GM23248 (cell line): ENCODE results near the gene RXYLT1. TPM values are rescaled to one million over a fixed set of nuclear protein-coding genes. Genes with fewer than 3 reads are reported as not detected.

Experiments used
- DNase-seq: peaks from one replicate; pipeline ENCODE4 v3.0.0-alpha.2; 2015
- H2AFZ ChIP-seq: fragments of 200-600 bp; sonication (generic); 2 replicates; pipeline ENCODE4 v1.6.1; 2016; ENCODE audit warnings: antibody characterized with exemption
- H3F3A ChIP-seq: fragments of 200-600 bp; sonication (generic); 2 replicates; pipeline ENCODE4 v1.6.1; 2016; ENCODE audit warnings: mild to moderate bottlenecking, antibody characterized with exemption, mixed run types; ENCODE audit not compliant: insufficient read depth
- H3K27ac ChIP-seq: fragments of 200-600 bp; sonication (generic); 2 replicates; pipeline ENCODE4 v1.5.1; 2016; ENCODE audit warnings: mild to moderate bottlenecking
- H3K27me3 ChIP-seq: fragments of 200-600 bp; sonication (generic); replicated peaks from 2 replicates; pipeline ENCODE4 v1.6.1; 2016; ENCODE audit warnings: mild to moderate bottlenecking; ENCODE audit not compliant: insufficient read depth
- H3K36me3 ChIP-seq: fragments of 200-600 bp; sonication (generic); 2 replicates; pipeline ENCODE4 v1.6.1; 2016; ENCODE audit warnings: low read depth, mild to moderate bottlenecking
- H3K4me1 ChIP-seq: fragments of 200-600 bp; sonication (generic); 2 replicates; pipeline ENCODE4 v1.6.1; 2016; ENCODE audit warnings: mild to moderate bottlenecking; ENCODE audit not compliant: insufficient read depth
- H3K4me2 ChIP-seq: fragments of 200-600 bp; sonication (generic); one replicate; pipeline ENCODE4 v1.6.1; 2016; ENCODE audit warnings: mild to moderate bottlenecking; ENCODE audit not compliant: unreplicated experiment
- H3K4me3 ChIP-seq: fragments of 200-600 bp; sonication (generic); 2 replicates; pipeline ENCODE4 v1.5.1; 2016; ENCODE audit warnings: mild to moderate bottlenecking
- H3K79me2 ChIP-seq: fragments of 200-600 bp; sonication (generic); 2 replicates; pipeline ENCODE4 v1.6.1; 2016; ENCODE audit warnings: mild to moderate bottlenecking; ENCODE audit not compliant: insufficient read depth
- H3K9ac ChIP-seq: fragments of 200-600 bp; sonication (generic); 2 replicates; pipeline ENCODE4 v1.6.1; 2016; ENCODE audit warnings: mild to moderate bottlenecking
- H3K9me2 ChIP-seq: fragments of 200-600 bp; sonication (generic); 2 replicates; pipeline ENCODE4 v1.6.1; 2016; ENCODE audit warnings: mixed run types, mild to moderate bottlenecking, moderate library complexity; ENCODE audit not compliant: insufficient read depth
- H3K9me3 ChIP-seq: fragments of 200-600 bp; sonication (generic); one replicate; pipeline ENCODE4 v1.6.1; 2017; ENCODE audit warnings: low read depth
- H4K20me1 ChIP-seq: fragments of 200-600 bp; sonication (generic); 2 replicates; pipeline ENCODE4 v1.6.0; 2016; ENCODE audit not compliant: insufficient read depth
- EZH2 ChIP-seq: fragments of 200-600 bp; sonication (generic); IDR thresholded peaks from 2 replicates; pipeline ENCODE4 v1.6.1; 2018; ENCODE audit warnings: antibody characterized with exemption, mild to moderate bottlenecking; ENCODE audit not compliant: insufficient read depth, poor library complexity, severe bottlenecking
- EZH2phosphoT487 ChIP-seq: fragments of 200-600 bp; sonication (generic); IDR thresholded peaks from 2 replicates; pipeline ENCODE4 v1.6.1; 2018; ENCODE audit warnings: antibody characterized with exemption, moderate library complexity, mild to moderate bottlenecking, low read depth; ENCODE audit not compliant: insufficient read depth
- WGBS, 2 experiments: methylation state at CpG; one replicate each; pipeline ENCODE4 v1.1.6; 2015 to 2017; ENCODE audit warnings: low lambda C conversion rate in 2 of 2, low coverage in 1 of 2; ENCODE audit errors: missing lambda C conversion rate in 2 of 2; 5-methylcytosine and 5-hydroxymethylcytosine counted together
- in situ Hi-C: fragments of 300-500 bp; cut with MboI; formaldehyde crosslinking; loops from 2 replicates; pipeline ENCODE4 v1.15.0; 2020
- polyA plus RNA-seq: library from polyadenylated mRNA; unstranded; fragments of >200 nt; fragmentation: Nextera tagmentation; extraction: Ambion mirVana; gene quantifications from 2 replicates; pipeline ENCODE4 v1.2.1, GENCODE V29; 2016
- total RNA-seq: library from RNA; depleted of rRNA; stranded (reverse); fragments of >200 nt; shearing (Covaris generic); gene quantifications from 2 replicates; pipeline ENCODE4 v1.2.3, GENCODE V29; 2014

The RXYLT1 gene
- total and polyA plus RNA-seq, 2 experiments from 2014 or later: 15.4 to 19.9 TPM

GRCh38 chr12:63808631-63809030 is 28.9 kb downstream of the RXYLT1 start:
- Histone ChIP-seq H3F3A (no peaks in the 10 kb centered on the region), H3K4me3 (no peak overlapping the region), H3K4me2 (no peak overlapping the region), H2AFZ (no peak overlapping the region), H3K27ac (no peak overlapping the region), H3K27me3 (no peaks in the 10 kb centered on the region), H3K9me3 (no peaks in the 10 kb centered on the region), H3K4me1 (no peaks in the 10 kb centered on the region), H3K36me3 (no peaks in the 10 kb centered on the region), H4K20me1 (no peaks in the 10 kb centered on the region), H3K9me2 (no peaks in the 10 kb centered on the region), H3K9ac (no peak overlapping the region), H3K79me2 (no peaks in the 10 kb centered on the region)
- in situ Hi-C loops: no loop called here
- WGBS, 2 experiments: 45 to 46% methylated on average over 5 of the region's 5 CpGs
- TF ChIP-seq EZH2 (no peak), EZH2phosphoT487 (no peak)
- no peak for DNase-seq

DNA sequence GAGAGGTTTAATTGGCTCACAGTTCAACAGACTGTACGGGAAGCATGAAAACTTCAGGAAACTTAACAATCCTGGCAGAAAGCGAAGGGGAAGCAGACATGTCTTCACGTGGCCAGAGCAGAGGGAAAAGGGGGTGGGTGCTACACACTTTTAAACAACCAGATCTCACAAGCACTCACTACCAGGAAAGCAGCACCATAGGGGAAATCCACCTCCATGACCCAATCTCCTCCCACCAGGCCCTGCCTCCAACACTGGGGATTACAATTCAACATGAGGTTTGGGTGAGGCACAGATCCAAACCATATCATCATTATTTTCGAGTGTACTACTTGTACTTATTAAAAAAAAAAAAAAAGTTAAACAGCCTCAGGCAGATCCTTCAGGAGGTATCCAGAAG is 29.9 kb downstream of the RXYLT1 start:
- no peaks in the 10 kb centered on the region for H3K27me3 ChIP-seq
- no peaks in the 10 kb centered on the region for H3F3A ChIP-seq
- no peaks in the 10 kb centered on the region for H4K20me1 ChIP-seq
- no peak overlapping the region for H3K4me2 ChIP-seq
- H3K9ac ChIP-seq: no peak overlapping the region
- no peak overlapping the region for H3K4me3 ChIP-seq
- no peaks in the 10 kb centered on the region for H3K36me3 ChIP-seq
- TF ChIP-seq EZH2phosphoT487: no peak
- TF ChIP-seq EZH2: no peak
- no peak for DNase-seq
- H3K9me2 ChIP-seq: no peaks in the 10 kb centered on the region
- no peak overlapping the region for H3K27ac ChIP-seq
- no peaks in the 10 kb centered on the region for H3K4me1 ChIP-seq
- no peaks in the 10 kb centered on the region for H3K79me2 ChIP-seq
- no peaks in the 10 kb centered on the region for H3K9me3 ChIP-seq
- 68 to 72% methylated on average over 4 of the region's 4 CpGs for WGBS, 2 experiments
- in situ Hi-C loops: no loop called here
- no peak overlapping the region for H2AFZ ChIP-seq

- 68 to 73% methylated on average over 2 of the region's 2 CpGs for WGBS, 2 experiments
- Histone ChIP-seq H3K4me1 (no peaks in the 10 kb centered on the region), H3K36me3 (no peaks in the 10 kb centered on the region), H4K20me1 (no peaks in the 10 kb centered on the region), H3K4me3 (no peak overlapping the region), H3F3A (no peaks in the 10 kb centered on the region), H3K79me2 (no peaks in the 10 kb centered on the region), H3K9me2 (no peaks in the 10 kb centered on the region), H3K4me2 (no peak overlapping the region), H3K9ac (no peak overlapping the region), H3K9me3 (no peaks in the 10 kb centered on the region), H3K27ac (no peak overlapping the region), H3K27me3 (no peaks in the 10 kb centered on the region), H2AFZ (no peak overlapping the region)
- in situ Hi-C loops: no loop called here
- TF ChIP-seq EZH2: no peak
- TF ChIP-seq EZH2phosphoT487: no peak
- DNase-seq: no peak
These were observed 31.6 kb downstream of the RXYLT1 start for GRCh38 chr12:63811334-63811733.

GRCh38 chr12:63811755-63812154 is 32.0 kb downstream of the RXYLT1 start:
- H3K27me3 ChIP-seq: no peaks in the 10 kb centered on the region
- H3K9me2 ChIP-seq: no peaks in the 10 kb centered on the region
- no peaks in the 10 kb centered on the region for H4K20me1 ChIP-seq
- no peak overlapping the region for H3K4me3 ChIP-seq
- no peaks in the 10 kb centered on the region for H3K36me3 ChIP-seq
- no peaks in the 10 kb centered on the region for H3K4me1 ChIP-seq
- H3F3A ChIP-seq: no peaks in the 10 kb centered on the region
- WGBS, 2 experiments: 86 to 99% methylated on average over 2 of the region's 2 CpGs
- no peak overlapping the region for H3K27ac ChIP-seq
- no peaks in the 10 kb centered on the region for H3K9me3 ChIP-seq
- no peaks in the 10 kb centered on the region for H3K79me2 ChIP-seq
- DNase-seq: no peak
- no peak overlapping the region for H3K9ac ChIP-seq
- H3K4me2 ChIP-seq: no peak overlapping the region
- no peak overlapping the region for H2AFZ ChIP-seq
- in situ Hi-C loops: no loop called here
- TF ChIP-seq EZH2phosphoT487: no peak
- TF ChIP-seq EZH2: no peak

GRCh38 chr12:63814146-63814772 is 34.5 kb downstream of the RXYLT1 start:
- 78 to 87% methylated on average over 4 of the region's 4 CpGs for WGBS, 2 experiments
- no peaks in the 10 kb centered on the region for H3K79me2 ChIP-seq
- H3K36me3 ChIP-seq: no peaks in the 10 kb centered on the region
- in situ Hi-C loops: no loop called here
- TF ChIP-seq EZH2 (no peak), EZH2phosphoT487 (no peak)
- no peak for DNase-seq
- no peaks in the 10 kb centered on the region for H3K9me2 ChIP-seq
- no peak overlapping the region for H3K27ac ChIP-seq
- H3K9ac ChIP-seq: no peak overlapping the region
- no peaks in the 10 kb centered on the region for H3K9me3 ChIP-seq
- no peaks in the 10 kb centered on the region for H3K27me3 ChIP-seq
- H3K4me3 ChIP-seq: no peak overlapping the region
- H3F3A ChIP-seq: no peaks in the 10 kb centered on the region
- no peaks in the 10 kb centered on the region for H3K4me1 ChIP-seq
- H3K4me2 ChIP-seq: no peak overlapping the region
- H2AFZ ChIP-seq: peak overlapping the region; percentile 33; the same call in 1 of the 2 replicates
- H4K20me1 ChIP-seq: no peaks in the 10 kb centered on the region
